Measurements from ENCODE around the gene KLK12.

DNA sequence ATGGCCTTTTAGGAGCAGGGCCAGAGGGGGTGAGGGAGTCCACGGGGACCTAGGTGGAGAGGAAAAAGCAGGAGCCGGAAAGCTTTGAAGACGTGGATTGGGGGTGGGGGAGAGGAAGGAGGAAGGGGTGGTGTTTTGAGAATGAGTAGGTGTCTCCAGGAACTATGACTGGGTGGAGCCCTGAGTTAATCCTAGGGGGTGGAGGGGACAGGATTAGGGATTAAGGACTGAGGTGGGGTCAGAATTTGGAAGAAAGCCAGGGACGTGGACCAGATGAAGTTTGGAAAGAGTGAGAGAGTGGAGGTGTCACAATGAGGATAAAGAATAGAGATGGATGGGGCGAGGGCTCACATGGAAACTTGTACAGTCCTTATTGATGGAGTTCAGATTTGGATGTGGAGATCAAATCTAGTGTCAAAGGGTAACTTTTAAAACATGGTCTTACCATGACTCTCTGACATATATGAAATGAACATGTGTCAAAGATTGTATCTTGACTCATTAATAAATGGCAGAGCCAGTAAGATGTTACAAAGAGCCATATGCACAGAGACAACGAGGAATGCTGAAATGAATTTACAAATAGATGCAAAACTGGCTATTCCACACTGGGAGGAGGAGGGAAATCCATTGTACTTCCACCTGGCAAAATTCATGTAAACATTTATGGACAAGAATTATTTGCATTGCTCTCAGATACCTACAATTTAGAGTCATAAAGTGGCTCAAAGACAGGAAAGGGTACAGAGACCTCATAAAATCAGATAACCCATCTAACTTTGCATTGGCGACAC is 31.8 kb upstream of the KLK12 start:
- TF ChIP-seq, protein P1, sequence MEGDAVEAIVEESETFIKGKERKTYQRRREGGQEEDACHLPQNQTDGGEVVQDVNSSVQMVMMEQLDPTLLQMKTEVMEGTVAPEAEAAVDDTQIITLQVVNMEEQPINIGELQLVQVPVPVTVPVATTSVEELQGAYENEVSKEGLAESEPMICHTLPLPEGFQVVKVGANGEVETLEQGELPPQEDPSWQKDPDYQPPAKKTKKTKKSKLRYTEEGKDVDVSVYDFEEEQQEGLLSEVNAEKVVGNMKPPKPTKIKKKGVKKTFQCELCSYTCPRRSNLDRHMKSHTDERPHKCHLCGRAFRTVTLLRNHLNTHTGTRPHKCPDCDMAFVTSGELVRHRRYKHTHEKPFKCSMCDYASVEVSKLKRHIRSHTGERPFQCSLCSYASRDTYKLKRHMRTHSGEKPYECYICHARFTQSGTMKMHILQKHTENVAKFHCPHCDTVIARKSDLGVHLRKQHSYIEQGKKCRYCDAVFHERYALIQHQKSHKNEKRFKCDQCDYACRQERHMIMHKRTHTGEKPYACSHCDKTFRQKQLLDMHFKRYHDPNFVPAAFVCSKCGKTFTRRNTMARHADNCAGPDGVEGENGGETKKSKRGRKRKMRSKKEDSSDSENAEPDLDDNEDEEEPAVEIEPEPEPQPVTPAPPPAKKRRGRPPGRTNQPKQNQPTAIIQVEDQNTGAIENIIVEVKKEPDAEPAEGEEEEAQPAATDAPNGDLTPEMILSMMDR (IDR thresholded peaks at IDR 0.05; ENCODE audit: extremely low read depth in 1 of 2, insufficient read depth in 1 of 2, low read depth in 1 of 2, low read length in 2 of 2) = no peak
- no peak for TF ChIP-seq POLR2A (IDR thresholded peaks at IDR 0.05; ENCODE audit: low read depth, low read length)
- no peak for TF ChIP-seq MAX (IDR thresholded peaks at IDR 0.05; ENCODE audit: insufficient read depth, insufficient read length)
- TF ChIP-seq POLR2AphosphoS5 (IDR thresholded peaks at IDR 0.05; ENCODE audit: insufficient read depth, low read depth, low read length) = no peak
- no peak for TF ChIP-seq EZH2 (IDR thresholded peaks at IDR 0.05; ENCODE audit: borderline replicate concordance, low read depth, low read length, severe bottlenecking)
- no peak for TF ChIP-seq MYC (IDR thresholded peaks at IDR 0.05; ENCODE audit: low read depth, low read length)
- TF ChIP-seq JUN (IDR thresholded peaks at IDR 0.05; ENCODE audit: borderline replicate concordance, insufficient read depth, insufficient read length, low read depth) = no peak

Measured in endothelial cell of umbilical vein (primary cell).